Inferior parietal cortex (tissue), 1 donor: Measurements from ENCODE around the gene C1orf122.

Experiments
- DNase-seq: peaks from one replicate; pipeline ENCODE4 v3.0.0-alpha.2; 2016; ENCODE audit errors: extremely low spot score

C1orf122 gene

DNA sequence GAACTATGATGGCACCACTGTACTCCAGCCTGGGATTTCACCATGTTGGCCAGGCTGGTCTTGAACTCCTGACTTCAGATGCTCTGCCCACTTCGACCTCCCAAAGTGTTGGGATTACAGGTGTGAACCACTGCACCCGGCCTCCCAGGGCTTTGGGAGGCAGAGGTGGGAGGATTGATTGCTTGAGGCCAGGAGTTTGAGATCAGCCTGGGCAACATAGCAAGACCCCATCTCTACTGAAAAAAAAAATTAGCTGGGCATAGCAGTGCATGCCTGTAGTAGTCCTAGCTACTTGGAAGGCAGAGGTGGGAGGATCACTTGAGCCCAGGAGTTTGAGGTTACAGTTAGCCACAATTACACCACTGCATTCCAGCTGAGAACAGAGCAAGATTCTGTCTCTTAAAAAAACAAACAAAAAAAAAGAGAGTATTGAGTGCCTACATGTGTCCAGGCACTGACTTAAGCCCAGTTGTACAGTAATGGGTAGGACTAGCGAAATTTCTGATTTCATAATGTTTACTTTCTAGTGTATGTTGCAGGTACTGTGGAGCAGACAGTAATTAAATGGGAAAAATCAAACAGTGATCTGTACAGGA, 9.7 kb upstream of the C1orf122 start:
- no peak for DNase-seq

DNA sequence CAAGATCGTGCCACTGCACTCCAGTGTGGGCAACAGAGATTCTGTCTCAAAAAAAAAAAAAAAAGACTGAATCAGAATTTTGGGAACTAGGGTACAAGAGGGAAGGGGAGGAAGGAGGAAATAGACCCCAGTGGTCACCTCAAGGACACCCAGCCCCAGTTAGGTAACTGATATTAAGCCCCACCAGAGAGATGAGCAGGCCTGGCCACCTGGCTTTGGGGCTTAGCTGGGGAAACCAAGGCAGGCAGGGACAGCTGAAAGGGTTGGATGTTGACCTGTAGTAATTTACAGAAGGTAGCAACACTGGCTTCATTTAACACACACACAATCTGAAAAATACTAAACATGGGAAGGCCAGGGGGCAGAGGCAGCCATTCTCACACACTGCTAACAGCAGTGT, 5.2 kb upstream of the C1orf122 start:
- no peak for DNase-seq

DNA sequence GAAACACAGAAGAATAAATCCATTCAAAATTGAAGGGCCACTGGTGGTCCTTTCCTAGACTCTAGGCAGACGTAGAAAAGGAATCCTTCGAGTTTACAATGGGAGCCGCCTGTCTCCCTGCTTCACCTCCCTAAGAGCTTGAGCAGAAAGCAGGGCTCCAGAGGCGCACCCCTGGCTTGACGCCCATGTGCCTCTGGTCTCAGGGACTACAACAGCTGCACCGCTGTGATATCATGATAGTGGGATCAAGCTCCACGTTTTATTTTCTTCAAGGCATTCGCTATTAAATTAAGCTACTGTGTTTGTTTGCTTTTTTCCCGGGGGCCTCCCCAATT, 403 bp upstream of the C1orf122 start:
- DNase-seq: no peak

DNA sequence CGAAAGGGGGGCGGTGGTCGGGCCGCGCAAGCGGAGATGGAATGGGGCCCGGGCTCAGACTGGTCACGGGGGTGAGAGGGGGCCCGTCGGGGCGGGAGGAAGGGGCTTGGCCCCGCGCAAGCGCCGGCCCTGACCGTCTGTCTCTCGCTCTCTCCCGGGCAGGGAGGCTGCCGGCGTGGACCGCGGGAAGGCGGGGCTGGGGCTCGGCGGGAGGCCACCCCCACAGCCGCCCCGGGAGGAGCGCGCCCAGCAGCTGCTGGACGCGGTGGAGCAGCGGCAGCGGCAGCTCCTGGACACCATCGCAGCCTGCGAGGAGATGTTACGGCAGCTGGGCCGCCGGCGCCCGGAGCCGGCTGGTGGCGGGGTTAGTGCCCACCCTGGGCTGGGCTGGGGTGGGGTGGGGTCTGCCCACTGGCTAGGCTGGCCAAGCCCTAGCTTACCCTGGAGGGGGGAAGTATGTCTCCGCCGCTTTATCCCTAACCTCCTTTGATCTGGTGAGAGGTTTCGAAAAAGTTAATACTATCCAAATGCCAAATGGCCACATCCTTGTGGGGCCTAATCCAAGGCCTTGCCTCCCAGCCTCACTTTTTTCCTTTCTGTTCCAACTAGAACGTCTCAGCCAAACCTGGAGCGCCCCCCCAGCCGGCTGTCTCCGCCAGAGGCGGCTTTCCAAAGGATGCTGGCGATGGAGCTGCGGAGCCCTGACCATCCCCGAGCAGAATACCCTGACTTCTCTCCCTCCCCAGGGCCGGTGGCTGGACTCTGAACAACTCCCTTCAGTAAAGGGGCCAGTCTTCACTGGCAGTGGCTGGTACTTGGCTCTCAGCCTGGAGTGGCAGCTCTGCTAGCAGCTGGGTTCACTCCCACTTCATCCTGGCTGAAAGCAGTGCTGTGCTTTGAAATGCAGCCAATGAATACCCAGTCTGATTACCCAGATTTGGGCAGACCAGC, 1.1 kb downstream of the C1orf122 start:
- DNase-seq: peak; percentile 84

DNA sequence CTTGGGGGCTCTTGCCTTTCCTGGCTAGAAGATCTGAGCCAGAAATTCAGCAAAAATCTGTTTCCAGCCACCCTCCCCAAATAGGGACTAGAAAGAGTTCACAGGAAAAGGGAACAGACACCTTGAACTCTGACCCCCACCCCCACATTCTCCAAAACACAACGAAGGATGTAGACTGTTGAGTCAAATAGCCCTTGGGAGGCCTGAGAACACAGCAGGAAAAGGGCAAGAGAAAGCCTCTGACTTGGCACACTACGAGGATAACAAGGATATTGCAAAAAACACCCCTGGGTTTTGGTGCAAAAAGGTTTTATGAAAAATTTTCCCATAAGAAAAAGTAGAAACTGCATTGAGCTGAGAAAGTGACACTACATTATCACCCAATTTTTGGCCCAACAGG, 2.4 kb downstream of the C1orf122 start:
- DNase-seq: no peak

DNA sequence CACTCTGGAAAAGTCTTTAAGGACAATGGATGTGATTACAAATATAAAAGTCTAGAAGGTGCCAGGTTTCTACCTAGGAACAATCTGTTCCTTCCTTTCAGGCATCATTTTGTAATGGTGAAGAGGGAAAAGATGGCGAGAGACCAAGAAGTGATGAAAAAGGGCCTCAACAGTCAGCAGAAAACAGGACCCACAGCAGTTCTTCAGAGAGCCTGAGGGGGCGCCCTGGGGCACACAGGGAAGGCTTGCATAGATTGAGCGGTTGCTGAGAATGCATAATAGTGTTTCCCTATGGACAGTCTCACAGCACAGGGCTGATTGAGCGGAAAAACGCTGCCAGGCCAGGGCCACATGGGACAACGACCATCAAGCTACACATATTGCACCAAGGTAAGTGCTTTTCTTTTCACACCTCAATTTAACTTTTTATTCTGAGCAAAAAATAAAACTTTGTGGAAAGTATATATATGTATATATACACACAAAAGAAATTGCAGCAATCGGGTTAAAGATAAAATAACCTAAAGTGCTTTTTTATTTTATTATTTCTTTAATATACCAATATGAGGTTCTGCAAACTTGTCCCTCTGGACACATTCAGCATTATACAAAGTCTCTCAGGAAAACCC, 3.6 kb downstream of the C1orf122 start:
- peak; percentile 80 for DNase-seq

DNA sequence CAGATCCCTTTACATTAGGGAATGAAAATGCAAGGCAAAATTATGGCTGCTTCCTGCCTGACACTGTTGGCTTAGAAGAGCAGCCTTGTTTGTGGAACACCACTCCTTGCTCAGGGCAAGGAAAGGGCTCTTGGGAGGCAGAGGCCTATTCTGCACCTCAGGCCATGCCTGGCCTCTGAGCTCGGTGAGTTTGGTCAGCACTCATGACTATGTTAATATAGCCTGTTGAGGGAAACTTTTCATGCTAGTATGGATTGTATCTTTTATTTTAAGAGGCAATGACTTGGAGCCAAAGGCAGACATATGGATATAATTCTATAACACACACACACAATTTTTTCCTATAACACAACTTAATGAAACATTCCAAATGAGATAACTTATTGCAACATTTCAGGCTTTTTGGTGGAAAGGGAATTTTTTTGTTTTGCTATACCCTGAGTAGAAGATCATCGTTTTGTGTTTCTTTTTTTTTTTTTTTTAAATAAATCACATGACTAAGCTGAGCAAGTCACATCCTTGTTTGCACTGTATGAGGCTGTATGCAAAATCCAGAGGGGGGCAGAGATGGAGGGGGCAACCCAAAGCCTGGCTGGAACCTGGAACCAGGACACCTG, 6.0 kb downstream of the C1orf122 start:
- DNase-seq: no peak

DNA sequence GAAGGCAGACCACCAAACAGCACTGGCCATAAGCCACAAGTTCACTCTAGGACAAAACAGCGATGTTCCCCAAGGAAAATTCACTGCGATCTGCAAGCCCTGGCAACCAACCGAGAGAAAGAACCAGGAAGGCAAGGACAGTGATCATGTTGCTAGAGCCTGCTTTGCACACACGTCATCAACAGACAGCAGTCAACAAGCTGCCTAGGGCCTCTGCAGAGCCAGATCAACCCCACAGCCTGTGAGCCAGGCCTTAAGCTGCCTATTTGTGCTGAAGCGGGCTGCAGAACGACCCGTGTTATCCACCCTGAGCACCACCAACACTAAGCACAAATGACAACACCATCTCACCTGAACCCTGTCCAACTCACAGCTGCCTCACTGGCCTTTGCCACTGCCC, 6.7 kb downstream of the C1orf122 start:
- DNase-seq: no peak

DNA sequence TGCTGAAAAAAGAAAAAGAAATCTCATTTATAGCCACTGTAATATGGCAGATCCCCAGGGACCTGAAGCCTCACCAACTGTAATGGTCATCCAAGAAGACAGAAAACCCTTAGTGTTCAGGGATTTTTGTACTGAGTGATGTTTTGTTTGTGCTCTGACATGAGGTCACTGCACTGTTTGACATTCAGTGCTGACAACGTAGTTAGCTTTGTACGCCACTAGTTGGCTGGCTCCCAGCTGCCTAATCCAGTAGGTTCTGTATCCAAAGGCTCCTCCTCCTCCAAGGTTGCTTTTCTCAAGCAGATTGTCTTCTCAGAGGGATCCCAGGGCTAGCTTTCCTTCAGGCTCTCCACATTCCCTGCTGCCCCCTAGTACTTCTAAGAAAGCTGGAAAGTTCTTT, 9.9 kb downstream of the C1orf122 start:
- DNase-seq: peak; percentile 66

DNA sequence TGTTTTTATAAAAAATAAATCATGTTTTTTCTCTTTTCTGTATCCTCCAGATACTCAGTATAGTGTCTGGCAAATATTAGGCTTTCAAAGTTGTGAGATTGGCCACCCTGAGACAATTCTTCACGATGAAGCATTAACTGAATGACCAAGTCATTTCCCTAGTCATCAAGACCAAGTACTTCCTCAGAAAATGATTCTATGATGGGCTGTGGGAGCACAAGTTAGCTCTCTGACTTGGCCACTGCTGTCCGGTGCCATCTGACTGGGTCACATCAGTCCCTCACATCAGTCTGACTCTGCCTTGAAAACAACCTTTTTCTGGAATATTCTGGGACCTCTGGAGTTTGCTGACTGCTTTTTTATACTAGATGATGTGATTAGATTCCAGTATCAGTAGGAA, 13.9 kb downstream of the C1orf122 start:
- DNase-seq: no peak

DNA sequence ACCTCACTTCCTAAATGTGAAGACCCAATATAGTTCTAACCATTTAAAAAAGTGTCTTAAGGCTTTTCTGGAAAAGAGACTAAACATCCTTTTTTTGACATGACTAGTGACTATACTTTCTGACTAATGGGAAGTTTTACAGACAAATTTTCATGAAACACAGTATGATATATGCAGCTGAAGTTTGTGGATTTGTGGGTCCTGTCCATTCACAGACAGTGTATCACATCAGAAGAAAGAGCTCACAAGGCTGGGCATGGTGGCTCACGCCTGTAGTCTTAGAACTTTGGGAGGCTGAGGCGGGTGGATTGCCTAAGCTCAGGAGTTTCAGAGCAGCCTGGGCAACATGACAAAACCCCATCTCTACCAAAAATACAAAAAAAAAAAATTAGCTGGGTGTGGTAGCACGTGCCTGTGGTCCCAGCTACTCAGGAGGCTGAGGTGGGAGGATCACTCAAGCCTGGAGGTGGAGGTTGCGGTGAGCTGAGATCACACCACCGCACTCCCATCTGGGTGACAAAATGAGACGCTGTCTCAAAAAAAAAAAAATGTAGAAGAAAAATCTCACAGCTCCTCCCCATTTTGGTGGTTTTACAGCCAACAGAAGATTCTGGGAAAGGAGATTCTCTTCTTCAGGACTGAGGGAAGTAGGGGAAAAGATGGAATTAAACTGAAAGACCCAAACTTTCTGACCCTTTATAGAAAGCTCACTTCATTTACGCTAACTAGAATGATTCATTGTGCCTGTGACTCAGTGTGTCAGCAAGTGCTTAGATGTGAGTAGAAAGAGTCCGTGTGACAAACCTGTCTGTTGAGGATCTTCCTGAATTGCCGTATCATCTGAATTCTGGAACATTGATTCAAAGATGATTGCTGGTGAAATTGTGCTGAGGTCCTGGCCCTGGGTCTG, 15.6 kb downstream of the C1orf122 start:
- DNase-seq: no peak

DNA sequence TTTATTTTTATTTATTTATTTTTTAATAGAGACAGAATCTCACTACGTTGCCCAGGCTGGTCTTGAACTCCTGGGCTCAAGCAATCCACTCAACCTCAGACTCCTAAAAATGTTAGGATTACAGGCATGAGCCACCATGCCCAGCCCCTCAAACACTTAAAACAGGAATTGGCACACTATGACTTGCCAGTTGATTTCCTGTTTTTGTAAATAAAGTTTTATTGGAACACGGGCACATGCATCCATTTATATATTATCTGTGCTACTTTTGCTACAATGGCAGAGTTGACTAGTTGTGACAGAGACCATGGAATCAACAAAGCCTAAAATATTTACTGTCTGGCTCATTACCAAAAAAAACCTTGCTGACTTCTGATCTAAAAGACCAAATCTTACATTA, 16.4 kb downstream of the C1orf122 start:
- DNase-seq: no peak

DNA sequence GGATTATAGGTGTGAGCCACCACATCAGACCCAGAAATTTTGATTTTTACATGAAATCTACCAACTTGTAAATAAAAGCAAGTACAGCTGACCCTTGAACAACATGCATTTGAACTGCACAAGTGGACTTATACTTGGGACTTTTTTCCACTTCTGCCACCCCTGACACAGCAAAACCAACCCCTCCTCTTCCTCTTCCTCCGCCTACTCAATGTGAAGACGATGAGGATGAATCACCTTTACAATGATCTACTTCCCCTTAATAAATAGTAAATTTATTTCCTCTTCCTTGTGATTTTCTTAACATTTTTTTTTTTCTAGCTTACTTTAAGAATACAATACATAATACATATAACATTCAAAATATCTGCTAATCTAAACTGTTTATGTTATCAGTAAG, 17.9 kb downstream of the C1orf122 start:
- DNase-seq: no peak

DNA sequence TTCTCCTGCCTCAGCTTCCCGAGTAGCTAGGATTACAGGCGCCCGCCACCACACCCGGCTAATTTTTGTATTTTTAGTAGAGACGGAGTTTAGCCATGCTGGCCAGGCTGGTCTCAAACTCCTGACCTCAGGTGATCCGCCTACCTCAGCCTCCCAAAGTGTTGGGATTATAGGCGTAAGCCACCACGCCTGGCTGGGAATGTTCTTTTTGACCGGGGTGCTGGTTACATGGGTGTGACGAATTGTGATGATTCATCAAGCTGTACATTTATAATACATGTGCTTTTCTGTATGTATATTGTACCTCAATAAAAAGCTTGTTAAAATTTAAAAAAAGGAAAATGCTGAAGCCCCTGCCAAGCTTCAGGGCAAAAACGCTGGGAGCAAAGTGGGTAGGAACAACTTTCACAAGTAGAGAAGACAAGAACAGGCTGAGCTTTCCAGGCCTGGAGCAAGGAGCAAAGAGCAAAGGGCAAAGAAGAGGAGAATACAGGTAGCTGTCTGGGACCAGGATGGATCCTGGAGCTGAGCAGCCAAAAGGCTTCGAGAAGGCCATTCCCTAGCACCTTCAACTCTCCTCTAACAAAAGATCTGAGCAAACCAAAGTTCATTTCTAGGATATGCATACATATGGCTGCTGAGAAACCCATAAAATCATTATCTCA, 21.0 kb downstream of the C1orf122 start:
- DNase-seq: no peak

DNA sequence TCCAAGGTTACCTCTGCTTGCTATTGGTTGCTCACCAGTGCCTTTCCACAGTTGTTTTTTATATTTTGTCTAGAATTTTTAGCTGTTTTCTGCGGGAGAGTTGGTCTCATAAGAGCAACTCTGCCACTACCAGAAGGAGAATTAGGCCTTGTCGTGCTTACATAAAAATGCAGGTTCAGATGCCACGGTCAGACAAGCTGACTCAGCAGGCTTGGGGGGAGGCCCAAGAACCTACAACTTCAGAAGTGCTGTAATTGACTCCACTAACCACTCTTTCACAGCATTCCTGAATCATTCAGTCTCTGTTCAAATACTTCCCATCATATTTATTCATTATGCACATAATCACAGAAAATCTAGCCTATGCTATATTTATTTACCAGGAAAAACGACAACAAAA, 23.5 kb downstream of the C1orf122 start:
- DNase-seq: no peak

DNA sequence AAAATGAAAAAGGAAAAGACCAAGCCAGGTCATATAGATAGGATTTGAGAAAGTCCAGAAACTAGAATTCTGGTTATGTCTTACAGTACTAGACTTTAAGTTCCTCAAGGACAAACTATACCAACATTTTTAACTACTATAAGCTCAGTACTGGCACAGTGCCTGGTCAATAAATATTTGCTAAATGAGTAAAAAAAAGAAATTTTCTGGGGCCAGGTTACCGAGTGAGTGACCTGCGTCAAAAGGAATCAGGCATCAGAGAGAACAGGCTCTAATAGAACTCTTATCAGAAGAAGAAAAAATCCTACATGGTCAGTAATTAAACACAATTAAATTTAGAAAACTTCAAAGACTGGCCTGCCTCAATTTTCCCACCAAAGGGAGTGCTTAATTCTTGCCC, 24.2 kb downstream of the C1orf122 start:
- no peak for DNase-seq

DNA sequence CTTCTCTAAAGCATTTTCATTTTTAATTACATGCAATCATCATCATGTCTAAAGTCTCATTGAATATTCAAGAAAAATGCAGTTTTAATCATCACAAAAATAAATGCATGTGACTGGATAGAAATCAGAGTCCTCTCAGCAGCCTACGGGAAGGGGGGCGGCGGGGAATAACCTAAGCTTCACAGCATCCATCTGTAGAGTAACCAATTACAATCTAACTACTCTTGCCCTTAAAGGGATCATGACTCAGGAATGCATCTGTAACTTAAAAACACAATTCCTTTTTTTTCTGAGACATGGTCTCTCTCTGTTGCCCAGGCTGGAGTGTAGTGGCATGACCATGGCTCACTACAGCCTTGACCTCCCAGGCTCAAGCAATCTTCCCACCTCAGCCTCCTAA, 29.2 kb downstream of the C1orf122 start:
- DNase-seq: no peak

DNA sequence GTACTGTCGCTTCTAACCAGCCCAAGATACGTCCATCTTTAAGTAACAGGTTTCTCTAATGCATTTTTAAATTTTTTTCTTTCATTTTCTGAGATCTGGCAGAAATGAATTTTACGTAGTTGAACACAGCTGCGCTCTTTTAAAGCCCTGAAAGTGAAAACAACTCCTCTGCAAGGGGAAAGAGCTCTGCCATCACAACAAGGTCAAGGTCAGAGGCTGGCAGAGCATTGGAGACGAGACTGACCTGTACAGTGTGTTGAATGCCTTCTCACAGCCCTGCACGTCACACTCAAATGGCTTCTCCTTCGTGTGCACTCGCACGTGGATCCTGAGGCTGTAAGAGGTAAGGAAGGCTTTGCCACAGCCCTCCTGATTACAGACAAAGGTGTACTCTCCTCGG, 32.1 kb downstream of the C1orf122 start:
- DNase-seq: no peak

DNA sequence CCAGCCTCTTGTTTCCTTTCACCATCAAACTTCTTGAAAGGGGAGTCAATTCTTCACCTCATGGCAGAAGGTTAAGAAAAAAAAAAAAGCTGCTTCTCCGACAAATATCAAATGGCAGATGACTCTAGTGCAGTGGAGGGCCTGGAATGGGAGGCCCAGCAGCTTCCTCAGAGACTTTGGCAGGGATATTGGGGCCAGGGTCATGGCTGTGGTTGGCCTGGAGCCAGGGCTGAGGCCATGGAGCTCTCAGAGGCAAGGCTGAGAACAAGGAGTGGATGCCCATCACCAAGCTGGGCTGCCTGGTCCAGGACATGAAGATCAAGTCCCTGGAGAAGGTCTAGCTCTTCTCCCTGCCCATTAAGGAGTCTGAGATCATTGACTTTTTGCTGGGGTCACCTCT, 33.1 kb downstream of the C1orf122 start:
- no peak for DNase-seq

DNA sequence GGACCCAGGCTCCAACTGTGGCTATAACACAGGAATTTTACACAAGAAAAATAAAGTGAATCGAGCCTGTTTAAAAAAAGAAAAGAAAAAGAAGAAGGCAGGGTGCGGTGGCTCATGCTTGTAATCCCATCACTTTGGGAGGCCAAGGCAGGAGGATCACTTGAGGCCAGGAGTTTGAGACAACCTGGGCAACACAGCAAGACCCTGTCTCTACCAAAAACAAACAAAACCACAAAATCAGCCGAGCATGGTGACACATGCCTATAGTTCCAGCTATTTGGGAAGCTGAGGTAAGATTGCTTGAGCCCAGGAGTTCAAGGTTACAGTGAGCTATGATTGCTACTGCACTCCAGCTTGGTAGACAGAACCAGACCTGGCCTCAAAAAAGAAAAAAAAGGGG, 34.1 kb downstream of the C1orf122 start:
- no peak for DNase-seq

DNA sequence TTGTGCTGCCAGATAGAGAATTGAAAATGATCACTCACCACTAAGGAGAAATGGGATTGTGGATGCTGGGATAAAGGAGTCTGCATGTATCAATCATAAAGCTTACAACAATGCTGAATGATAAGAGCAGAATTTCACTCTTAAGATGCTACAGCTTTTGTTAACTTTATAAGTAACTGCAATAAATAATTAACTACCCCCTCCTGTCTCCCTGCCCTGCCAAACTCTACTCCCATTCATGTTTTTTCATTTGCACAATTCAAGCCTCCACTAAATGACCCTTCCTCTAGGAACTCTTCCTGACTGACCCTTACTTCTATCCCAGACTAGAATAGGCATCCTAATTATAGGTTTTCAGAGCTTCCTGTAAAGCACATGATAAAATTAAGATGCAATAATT, 36.9 kb downstream of the C1orf122 start:
- DNase-seq: no peak
